Prostate gland (tissue), 2 donors: Measurements from ENCODE around the gene ERP44. TPM values are rescaled to one million over a fixed set of nuclear protein-coding genes. Genes with fewer than 3 reads are reported as not detected.

Experiments used
- DNase-seq: peaks from one replicate; pipeline ENCODE4 v3.0.0-alpha.2; 2019; ENCODE audit warnings: low spot score
- H3K27ac ChIP-seq, 2 donors: fragments of 200-600 bp; sonication (generic); 2 replicates each; pipeline ENCODE4 v1.5.1; 2017 to 2019
- H3K27me3 ChIP-seq: fragments of 200-600 bp; sonication (generic); replicated peaks from 2 replicates; pipeline ENCODE4 v1.5.1; 2019; ENCODE audit not compliant: insufficient read depth
- H3K36me3 ChIP-seq, 2 donors: fragments of 200-600 bp; sonication (generic); 1 replicate in 1 of 2; 2 replicates in 1 of 2; pipeline versions ENCODE4 v1.5.1 to v1.8.1; 2017 to 2019
- H3K4me1 ChIP-seq: fragments of 200-600 bp; sonication (generic); replicated peaks from 2 replicates; pipeline ENCODE4 v1.5.1; 2019
- H3K4me3 ChIP-seq, 2 donors: fragments of 200-600 bp; sonication (generic); 2 replicates each; pipeline ENCODE4 v1.5.1; 2017 to 2019
- H3K9me3 ChIP-seq: fragments of 200-600 bp; sonication (generic); 2 replicates; pipeline ENCODE4 v1.5.1; 2017
- CTCF ChIP-seq, 4 experiments: fragments of 200-600 bp in 2 of 4; fragments of 450-650 bp in 2 of 4; sonication (generic) in 2 of 4; IDR thresholded peaks; 1 replicate in 3 of 4; 2 replicates in 1 of 4; pipeline ENCODE4 v1.5.1; 2016 to 2019; ENCODE audit warnings: antibody characterized with exemption in 4 of 4, mild to moderate bottlenecking in 2 of 4, moderate library complexity in 2 of 4
- POLR2A ChIP-seq: fragments of 450-650 bp; IDR thresholded peaks from one replicate; pipeline ENCODE4 v1.6.1; 2016; ENCODE audit warnings: antibody characterized with exemption, mild to moderate bottlenecking
- POLR2AphosphoS5 ChIP-seq: sonication (generic); formaldehyde crosslinking; IDR thresholded peaks from one replicate; pipeline ENCODE4 v1.6.1; 2017; ENCODE audit warnings: antibody characterized with exemption
- WGBS: methylation state at CpG from one replicate; pipeline ENCODE4 v1.1.5; 2018; 5-methylcytosine and 5-hydroxymethylcytosine counted together
- intact Hi-C: fragments of 100-400 bp; cut with DNase I; formaldehyde crosslinking; loops from one replicate; pipeline ENCODE4 v1.14.2; 2022
- total RNA-seq, 2 donors: library from RNA; depleted of rRNA; stranded (reverse); fragments of >200 nt; gene quantifications; one replicate each; pipeline ENCODE4 v1.1.0, GENCODE V29; 2016

ERP44 gene
- total RNA-seq, 2 donors from 2014 or later: 16.6 to 20.6 TPM

DNA sequence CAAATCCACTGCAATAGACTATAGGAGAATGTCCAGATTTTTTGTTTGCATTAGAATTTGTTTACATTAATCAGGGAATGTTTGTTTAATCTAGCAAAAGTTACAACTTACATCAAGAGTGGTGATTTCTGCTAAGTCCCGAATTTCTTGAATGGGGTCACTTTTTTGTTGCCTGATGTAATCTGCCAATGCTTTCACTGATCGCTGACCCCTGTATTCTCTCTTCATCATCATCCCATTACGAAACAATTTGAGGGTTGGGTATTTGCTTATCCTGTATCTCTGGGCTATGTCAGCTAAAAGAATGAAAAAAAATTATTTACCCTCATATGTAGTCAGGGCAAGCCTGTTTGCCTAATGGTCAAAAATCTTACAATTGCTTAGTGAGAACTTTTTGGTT lies 76.9 kb downstream of the ERP44 start:
- Histone ChIP-seq H3K4me1 (no peaks in the 10 kb centered on the region), H3K4me3 (no peak overlapping the region), H3K9me3 (no peaks in the 10 kb centered on the region), H3K27me3 (no peaks in the 10 kb centered on the region), H3K36me3 (no peaks in the 10 kb centered on the region), H3K27ac (no peak overlapping the region)
- no peak for DNase-seq
- TF ChIP-seq POLR2AphosphoS5 (no peak), CTCF (IDR thresholded peaks at IDR 0.05) (no peak), POLR2A (no peak)
- intact Hi-C loops: loop anchor here (10.0 kb wide), 2 partner anchors 303 to 757 kb away; no protein-coding TSS in a partner anchor
- 89% methylated on average over 3 of the region's 3 CpGs for WGBS

GRCh38 chr9:100020121-100020795 lies 78.5 kb downstream of the ERP44 start:
- TF ChIP-seq CTCF (IDR thresholded peaks at IDR 0.05) (no peak), POLR2AphosphoS5 (no peak), POLR2A (no peak)
- Histone ChIP-seq H3K9me3 (no peaks in the 10 kb centered on the region), H3K27me3 (no peaks in the 10 kb centered on the region), H3K27ac (no peak overlapping the region), H3K36me3 (no peaks in the 10 kb centered on the region), H3K4me1 (no peaks in the 10 kb centered on the region), H3K4me3 (no peak overlapping the region)
- WGBS: 90% methylated on average over 5 of the region's 5 CpGs
- no peak for DNase-seq
- intact Hi-C loops: loop anchor here (10.0 kb wide), 2 partner anchors 305 to 755 kb away; no protein-coding TSS in a partner anchor

GRCh38 chr9:100019541-100019940 lies 79.3 kb downstream of the ERP44 start:
- Histone ChIP-seq H3K36me3 (no peaks in the 10 kb centered on the region), H3K27me3 (no peaks in the 10 kb centered on the region), H3K9me3 (no peaks in the 10 kb centered on the region), H3K4me1 (no peaks in the 10 kb centered on the region), H3K4me3 (no peak overlapping the region), H3K27ac (no peak overlapping the region)
- no peak for TF ChIP-seq POLR2A
- TF ChIP-seq CTCF (IDR thresholded peaks at IDR 0.05): no peak
- no peak for TF ChIP-seq POLR2AphosphoS5
- intact Hi-C loops: no loop called here
- 97% methylated on average over 1 of the region's 1 CpG for WGBS
- DNase-seq: no peak

DNA sequence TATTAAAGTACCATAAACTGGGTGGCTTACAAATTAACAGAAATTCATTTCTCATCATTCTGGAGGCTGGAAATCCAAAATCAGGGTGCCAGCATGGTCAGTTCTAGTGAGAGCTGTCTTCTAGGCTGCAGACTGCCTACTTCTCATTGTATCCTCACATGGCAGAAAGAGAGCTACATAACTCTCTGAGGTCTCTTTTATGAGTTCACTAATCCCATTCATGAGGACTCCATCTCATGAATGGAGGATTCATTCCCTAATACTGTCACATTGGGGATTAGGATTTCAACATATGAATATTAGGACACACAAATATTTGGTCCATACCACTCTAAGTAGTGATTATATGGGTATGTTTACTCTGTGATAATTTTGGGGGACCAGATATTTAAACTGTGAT lies 84.0 kb downstream of the ERP44 start:
- intact Hi-C loops: no loop called here
- Histone ChIP-seq H3K4me3 (no peak overlapping the region), H3K36me3 (no peaks in the 10 kb centered on the region), H3K4me1 (no peaks in the 10 kb centered on the region), H3K9me3 (no peaks in the 10 kb centered on the region), H3K27ac (no peak overlapping the region), H3K27me3 (no peaks in the 10 kb centered on the region)
- TF ChIP-seq POLR2AphosphoS5 (no peak), CTCF (IDR thresholded peaks at IDR 0.05) (no peak), POLR2A (no peak)
- no peak for DNase-seq

DNA sequence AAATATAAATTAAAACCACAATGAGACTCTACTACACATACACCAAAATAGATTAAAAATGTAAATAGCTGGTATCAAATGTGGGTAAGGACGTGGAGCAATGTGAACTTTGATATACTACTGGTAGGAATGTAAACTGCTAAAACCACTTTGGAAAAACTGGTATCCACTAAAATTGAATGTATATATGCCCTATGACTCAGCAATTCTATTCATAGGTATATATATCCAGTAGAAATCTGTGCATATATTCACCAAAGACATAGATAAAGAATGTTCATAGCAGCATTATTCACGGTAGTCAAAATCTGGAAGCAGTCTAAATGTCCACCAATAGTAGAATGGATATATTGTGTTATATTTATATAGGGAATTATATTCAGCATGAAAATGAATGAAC lies 85.2 kb downstream of the ERP44 start:
- intact Hi-C loops: no loop called here

More for the DNA sequence above, 85.2 kb downstream of the ERP44 start:
- WGBS: 97% methylated on average over 2 of the region's 2 CpGs
- Histone ChIP-seq H3K4me3 (no peak overlapping the region), H3K27me3 (no peaks in the 10 kb centered on the region), H3K36me3 (no peaks in the 10 kb centered on the region), H3K27ac (no peak overlapping the region), H3K9me3 (no peaks in the 10 kb centered on the region), H3K4me1 (no peaks in the 10 kb centered on the region)
- no peak for DNase-seq
- TF ChIP-seq POLR2AphosphoS5 (no peak), POLR2A (no peak), CTCF (IDR thresholded peaks at IDR 0.05) (no peak)
